SK-N-MC (cell line): Measurements from ENCODE around the gene CENPA.

Experiments used
- EZH2 ChIP-seq: fragments of 200-600 bp; sonication (generic); IDR thresholded peaks from one replicate; pipeline ENCODE4 v1.6.1; 2017; ENCODE audit warnings: antibody characterized with exemption
- POLR2AphosphoS5 ChIP-seq: IDR thresholded peaks from 2 replicates; pipeline ENCODE4 v1.6.1; 2012; ENCODE audit warnings: mild to moderate bottlenecking, low read depth, low read length, borderline replicate concordance

DNA sequence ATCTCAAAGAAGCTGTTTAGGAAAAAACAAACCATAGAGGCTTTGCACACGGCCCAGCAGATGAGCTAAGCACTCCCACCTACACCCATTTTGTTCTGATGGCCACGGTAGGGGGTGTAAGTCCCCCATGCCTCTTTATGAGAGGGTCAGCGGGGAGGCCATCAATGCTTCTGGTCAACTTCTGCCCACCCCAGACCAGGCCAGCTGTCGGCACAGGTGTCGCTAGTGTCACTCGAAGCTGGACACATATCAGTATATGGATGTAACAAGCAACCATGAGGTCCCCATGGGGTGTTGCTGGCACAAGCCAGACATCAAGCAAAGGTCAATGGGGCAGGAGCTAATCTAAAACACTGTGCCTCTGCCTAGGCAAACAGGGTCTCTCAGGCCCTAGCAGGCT is 45.5 kb upstream of the CENPA start:
- TF ChIP-seq POLR2AphosphoS5: no peak
- no peak for TF ChIP-seq EZH2
